ENCODE measurements around the gene KCTD13. TPM values are rescaled to one million over a fixed set of nuclear protein-coding genes. Genes with fewer than 3 reads are reported as not detected.

Gene KCTD13
- total RNA-seq, 1 experiment from 2014 or later = 40.7 TPM

DNA sequence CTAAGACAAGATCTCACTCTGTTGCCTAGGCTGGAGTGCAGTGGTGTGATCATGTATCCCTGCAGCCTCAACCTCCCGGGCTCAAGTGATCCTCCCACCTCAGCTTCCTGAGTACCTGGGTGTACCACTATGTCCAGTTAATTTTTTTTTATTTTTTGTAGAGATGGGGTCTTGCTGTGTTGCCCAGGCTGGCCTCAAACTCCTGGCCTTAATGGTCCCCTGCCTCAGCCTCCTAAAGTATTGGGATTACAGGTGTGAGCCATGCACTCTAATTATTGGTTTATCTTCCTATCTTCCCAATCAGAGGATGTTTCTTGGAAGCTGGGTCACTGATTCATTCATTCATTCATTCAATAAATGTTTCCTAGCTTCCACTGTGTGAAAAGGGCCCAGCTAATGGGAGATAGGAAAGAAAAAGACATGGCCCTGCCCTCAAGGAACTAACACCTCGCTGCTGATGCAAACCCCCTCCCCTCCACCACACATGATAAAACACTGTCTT lies 17.3 kb downstream of the KCTD13 start:
- Histone ChIP-seq H3K9ac (ENCODE audit: low read length) (no peak overlapping the region), H3K9me2 (ENCODE audit: insufficient read depth) (no peaks in the 10 kb centered on the region), H3K4me3 (replicated peaks in 1 of 2; ENCODE audit: low read depth in 1 of 2, low read length in 2 of 2) (no peak overlapping the region), H3K36me3 (ENCODE audit: control insufficient read depth in 1 of 2, insufficient read depth in 2 of 2, low read length in 2 of 2) (no peaks in the 10 kb centered on the region; a peak in 1 of 4 replicates), H3K27me3 (ENCODE audit: insufficient read depth, low read length) (no peaks in the 10 kb centered on the region), H3K27ac (ENCODE audit: low read depth, low read length) (no peak overlapping the region), H3K4me1 (ENCODE audit: control insufficient read depth in 1 of 2, insufficient read depth in 2 of 2, low read length in 2 of 2) (no peaks in the 10 kb centered on the region), H2AFZ (ENCODE audit: low read depth, low read length, poor library complexity, severe bottlenecking) (no peak overlapping the region), H3K79me2 (ENCODE audit: insufficient read depth, low read length) (no peaks in the 10 kb centered on the region), H4K20me1 (ENCODE audit: insufficient read depth) (no peaks in the 10 kb centered on the region), H3K9me3 (ENCODE audit: control insufficient read depth in 1 of 2, insufficient read depth in 1 of 2, low read depth in 1 of 2, low read length in 2 of 2) (no peaks in the 10 kb centered on the region), H3K4me2 (ENCODE audit: low read length) (no peak overlapping the region)
- BruUV-seq (replicated peaks) = no TSS peak
- TF ChIP-seq POLR2A (IDR thresholded peaks at IDR 0.05; ENCODE audit: borderline replicate concordance, extremely low read depth, insufficient read depth, insufficient read length) = no peak
- no peak for TF ChIP-seq SIN3A (IDR thresholded peaks at IDR 0.05; ENCODE audit: low read depth)
- TF ChIP-seq, protein P1, sequence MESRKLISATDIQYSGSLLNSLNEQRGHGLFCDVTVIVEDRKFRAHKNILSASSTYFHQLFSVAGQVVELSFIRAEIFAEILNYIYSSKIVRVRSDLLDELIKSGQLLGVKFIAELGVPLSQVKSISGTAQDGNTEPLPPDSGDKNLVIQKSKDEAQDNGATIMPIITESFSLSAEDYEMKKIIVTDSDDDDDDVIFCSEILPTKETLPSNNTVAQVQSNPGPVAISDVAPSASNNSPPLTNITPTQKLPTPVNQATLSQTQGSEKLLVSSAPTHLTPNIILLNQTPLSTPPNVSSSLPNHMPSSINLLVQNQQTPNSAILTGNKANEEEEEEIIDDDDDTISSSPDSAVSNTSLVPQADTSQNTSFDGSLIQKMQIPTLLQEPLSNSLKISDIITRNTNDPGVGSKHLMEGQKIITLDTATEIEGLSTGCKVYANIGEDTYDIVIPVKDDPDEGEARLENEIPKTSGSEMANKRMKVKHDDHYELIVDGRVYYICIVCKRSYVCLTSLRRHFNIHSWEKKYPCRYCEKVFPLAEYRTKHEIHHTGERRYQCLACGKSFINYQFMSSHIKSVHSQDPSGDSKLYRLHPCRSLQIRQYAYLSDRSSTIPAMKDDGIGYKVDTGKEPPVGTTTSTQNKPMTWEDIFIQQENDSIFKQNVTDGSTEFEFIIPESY (IDR thresholded peaks at IDR 0.05; ENCODE audit: extremely low read depth, insufficient replicate concordance, low read length) = no peak
- no peak for TF ChIP-seq FOSL1 (IDR thresholded peaks at IDR 0.05; ENCODE audit: low read depth)
- no peak for TF ChIP-seq YY1 (IDR thresholded peaks at IDR 0.05; ENCODE audit: extremely low read depth, insufficient replicate concordance, low read depth, low read length)
- TF ChIP-seq, protein P2, sequence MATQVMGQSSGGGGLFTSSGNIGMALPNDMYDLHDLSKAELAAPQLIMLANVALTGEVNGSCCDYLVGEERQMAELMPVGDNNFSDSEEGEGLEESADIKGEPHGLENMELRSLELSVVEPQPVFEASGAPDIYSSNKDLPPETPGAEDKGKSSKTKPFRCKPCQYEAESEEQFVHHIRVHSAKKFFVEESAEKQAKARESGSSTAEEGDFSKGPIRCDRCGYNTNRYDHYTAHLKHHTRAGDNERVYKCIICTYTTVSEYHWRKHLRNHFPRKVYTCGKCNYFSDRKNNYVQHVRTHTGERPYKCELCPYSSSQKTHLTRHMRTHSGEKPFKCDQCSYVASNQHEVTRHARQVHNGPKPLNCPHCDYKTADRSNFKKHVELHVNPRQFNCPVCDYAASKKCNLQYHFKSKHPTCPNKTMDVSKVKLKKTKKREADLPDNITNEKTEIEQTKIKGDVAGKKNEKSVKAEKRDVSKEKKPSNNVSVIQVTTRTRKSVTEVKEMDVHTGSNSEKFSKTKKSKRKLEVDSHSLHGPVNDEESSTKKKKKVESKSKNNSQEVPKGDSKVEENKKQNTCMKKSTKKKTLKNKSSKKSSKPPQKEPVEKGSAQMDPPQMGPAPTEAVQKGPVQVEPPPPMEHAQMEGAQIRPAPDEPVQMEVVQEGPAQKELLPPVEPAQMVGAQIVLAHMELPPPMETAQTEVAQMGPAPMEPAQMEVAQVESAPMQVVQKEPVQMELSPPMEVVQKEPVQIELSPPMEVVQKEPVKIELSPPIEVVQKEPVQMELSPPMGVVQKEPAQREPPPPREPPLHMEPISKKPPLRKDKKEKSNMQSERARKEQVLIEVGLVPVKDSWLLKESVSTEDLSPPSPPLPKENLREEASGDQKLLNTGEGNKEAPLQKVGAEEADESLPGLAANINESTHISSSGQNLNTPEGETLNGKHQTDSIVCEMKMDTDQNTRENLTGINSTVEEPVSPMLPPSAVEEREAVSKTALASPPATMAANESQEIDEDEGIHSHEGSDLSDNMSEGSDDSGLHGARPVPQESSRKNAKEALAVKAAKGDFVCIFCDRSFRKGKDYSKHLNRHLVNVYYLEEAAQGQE (IDR thresholded peaks at IDR 0.05; ENCODE audit: low read depth) = no peak
- no peak for TF ChIP-seq SP1 (IDR thresholded peaks at IDR 0.05; ENCODE audit: low read depth)
- TF ChIP-seq ZNF274 (IDR thresholded peaks at IDR 0.05; ENCODE audit: low read depth, low read length) = no peak
- TF ChIP-seq SRF (IDR thresholded peaks at IDR 0.05; ENCODE audit: low read depth) = no peak
- TF ChIP-seq EGR1 (IDR thresholded peaks at IDR 0.05; ENCODE audit: low read depth) = no peak
- no peak for TF ChIP-seq RAD21 (IDR thresholded peaks at IDR 0.05; ENCODE audit: low read depth)
- no peak for DNase-seq (ENCODE audit: low read depth, low spot score)
- ATAC-seq = no peak
- RAD21 ChIA-PET (ENCODE audit: low non-redundant PET in 1 of 2, low total read pairs in 2 of 2, uncharacterized antibody in 2 of 2, unreplicated experiment in 2 of 2) = no interaction called here
- intact Hi-C loops (cut with micrococcal nuclease) = no loop called here
- CTCF ChIA-PET = no interaction called here
- POLR2A ChIA-PET = interaction anchor here (0.6 kb wide), 1 partner anchor 41 kb away, joined by 3 read pairs; no protein-coding TSS in a partner anchor

Measured in HCT116 (cell line).